TTC549 (cell line): ENCODE data around the gene KSR2.

Experiments used
- FAIRE-seq: peaks from 2 replicates; lab custom pipeline; 2012; peaks lifted over from hg19 to GRCh38; lab: Jason Lieb, UNC

The KSR2 gene

DNA sequence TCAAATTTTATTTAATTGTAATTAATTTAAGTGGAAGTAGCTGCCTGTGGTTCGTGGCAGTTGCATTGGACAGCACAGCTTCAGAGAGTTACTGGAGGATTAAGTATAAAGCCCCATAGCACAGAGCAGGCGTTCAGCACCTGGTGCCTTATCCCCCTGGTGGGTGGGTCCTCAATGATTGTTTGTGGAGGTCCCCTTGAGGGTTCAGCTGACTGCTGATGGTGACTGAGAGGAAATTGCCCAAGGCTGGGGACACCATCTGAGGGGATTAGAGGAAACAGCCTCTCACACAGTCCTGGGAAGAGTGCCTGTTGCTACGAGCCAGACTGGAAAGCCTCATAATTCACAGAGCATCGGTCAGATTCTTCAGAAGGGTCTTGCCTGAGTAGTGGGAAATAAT, 524.0 kb downstream of the KSR2 start:
- FAIRE-seq = no peak

DNA sequence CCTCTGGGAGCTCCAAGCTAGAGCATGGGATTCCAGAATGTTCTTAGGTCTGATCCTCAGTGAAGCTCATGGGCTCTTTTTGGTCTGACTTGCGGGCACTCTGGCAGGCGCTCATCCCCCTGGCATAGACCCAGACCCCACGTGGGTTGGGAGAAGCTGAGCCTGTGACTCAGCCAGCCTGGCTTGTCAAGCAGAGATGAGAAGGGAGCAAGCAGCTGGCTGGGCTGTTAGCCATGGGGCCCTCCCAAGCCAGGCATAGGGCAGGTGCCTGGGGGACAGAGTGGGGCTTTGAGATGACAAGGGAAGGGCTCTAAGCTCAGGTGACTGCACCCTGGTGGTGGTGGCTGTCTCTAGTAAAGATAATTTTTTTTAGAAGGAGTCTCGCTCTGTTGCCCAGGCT, 527.0 kb downstream of the KSR2 start:
- FAIRE-seq = no peak

- no peak for FAIRE-seq
These were observed 528.4 kb downstream of the KSR2 start for GRCh38 chr12:117440384-117440783.

- no peak for FAIRE-seq
These were observed 529.2 kb downstream of the KSR2 start for GRCh38 chr12:117439531-117440001.

DNA sequence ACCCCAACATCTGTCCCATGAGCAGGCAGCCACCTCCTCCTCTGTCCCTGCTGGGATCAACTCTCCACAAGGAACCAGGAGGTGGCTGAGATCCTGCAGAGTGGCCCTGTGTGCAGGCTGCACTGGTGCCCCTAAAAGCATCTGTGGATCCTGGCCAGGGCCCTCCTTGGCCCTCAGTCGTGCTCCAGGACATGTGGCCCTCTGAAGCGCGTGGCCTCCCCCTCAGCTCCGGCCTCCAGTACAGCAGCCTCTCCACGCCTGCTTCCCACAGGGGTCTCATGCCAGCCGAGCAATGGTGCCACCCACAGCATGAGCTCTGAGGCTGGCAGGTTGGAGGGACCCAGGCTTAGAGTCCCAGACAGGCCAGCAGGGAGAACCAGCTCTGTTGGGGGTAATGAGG, 530.0 kb downstream of the KSR2 start:
- no peak for FAIRE-seq

- no peak for FAIRE-seq
These were observed 531.1 kb downstream of the KSR2 start for GRCh38 chr12:117437516-117438255.

- no peak for FAIRE-seq
These were observed 534.9 kb downstream of the KSR2 start for GRCh38 chr12:117433878-117434277.

DNA sequence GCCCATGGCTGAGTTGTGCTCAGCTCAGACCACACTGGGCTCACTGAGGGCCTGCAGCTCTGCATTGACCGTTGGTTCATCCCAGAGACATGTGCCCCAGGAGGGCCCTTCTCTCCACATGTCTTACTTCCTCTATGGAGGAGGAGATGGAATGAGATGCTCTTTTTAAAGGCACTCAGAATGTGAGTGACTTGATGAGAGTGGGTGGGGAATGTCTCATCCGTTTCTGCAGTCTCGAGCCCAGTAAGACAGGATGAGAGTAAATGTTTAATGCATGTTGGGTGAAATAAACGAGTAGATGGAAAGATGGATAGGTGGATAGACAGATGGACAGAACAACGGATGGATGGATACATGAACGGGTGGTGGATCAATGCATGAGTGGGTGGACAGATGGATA, 538.5 kb downstream of the KSR2 start:
- FAIRE-seq = no peak

DNA sequence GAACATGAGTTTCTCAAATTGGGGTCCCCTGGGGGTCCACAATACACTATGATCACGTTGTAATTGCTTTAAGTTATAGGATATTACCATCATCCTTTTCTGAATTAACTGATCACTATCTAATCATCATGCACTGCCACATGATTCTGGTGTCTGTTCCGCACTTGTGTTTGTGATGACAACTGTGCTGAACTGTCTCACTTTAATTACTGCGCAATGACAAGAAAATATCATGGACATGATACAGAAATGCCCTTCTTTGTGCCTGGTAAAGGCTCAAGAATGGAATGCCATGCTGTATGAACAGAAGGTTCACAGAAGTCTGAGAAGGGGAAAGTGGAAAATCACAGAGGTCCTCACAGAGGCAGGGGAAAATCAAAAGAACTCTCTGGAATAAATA, 541.6 kb downstream of the KSR2 start:
- no peak for FAIRE-seq

GRCh38 chr12:117421987-117422386, 546.8 kb downstream of the KSR2 start:
- FAIRE-seq = no peak

GRCh38 chr12:117421068-117421752, 547.6 kb downstream of the KSR2 start:
- no peak for FAIRE-seq

DNA sequence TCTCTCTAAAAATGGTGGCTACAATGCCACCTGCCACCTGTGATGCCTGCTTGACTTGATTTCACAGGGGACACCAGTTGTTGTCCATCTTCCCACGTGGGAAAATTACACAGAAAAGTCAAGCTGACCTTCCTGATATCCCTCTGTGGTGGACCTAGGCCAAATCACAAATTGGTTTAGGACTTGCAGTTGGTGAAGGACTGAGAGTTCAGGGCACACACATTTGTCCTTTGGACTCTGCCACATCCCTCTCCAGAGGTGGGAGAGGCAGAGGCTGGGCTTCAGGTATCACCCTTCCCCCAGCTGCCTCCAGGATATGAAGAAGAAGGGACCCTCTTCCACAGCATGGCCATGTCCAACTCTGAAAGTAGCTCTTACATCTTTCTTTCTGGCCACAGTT, 551.8 kb downstream of the KSR2 start:
- FAIRE-seq = no peak

- FAIRE-seq = no peak
These were observed 556.2 kb downstream of the KSR2 start for GRCh38 chr12:117412465-117413188.

- no peak for FAIRE-seq
These were observed 559.5 kb downstream of the KSR2 start for GRCh38 chr12:117409286-117409685.

GRCh38 chr12:117408161-117408791, 560.5 kb downstream of the KSR2 start:
- FAIRE-seq = no peak

GRCh38 chr12:117404940-117405339, 563.9 kb downstream of the KSR2 start:
- no peak for FAIRE-seq

DNA sequence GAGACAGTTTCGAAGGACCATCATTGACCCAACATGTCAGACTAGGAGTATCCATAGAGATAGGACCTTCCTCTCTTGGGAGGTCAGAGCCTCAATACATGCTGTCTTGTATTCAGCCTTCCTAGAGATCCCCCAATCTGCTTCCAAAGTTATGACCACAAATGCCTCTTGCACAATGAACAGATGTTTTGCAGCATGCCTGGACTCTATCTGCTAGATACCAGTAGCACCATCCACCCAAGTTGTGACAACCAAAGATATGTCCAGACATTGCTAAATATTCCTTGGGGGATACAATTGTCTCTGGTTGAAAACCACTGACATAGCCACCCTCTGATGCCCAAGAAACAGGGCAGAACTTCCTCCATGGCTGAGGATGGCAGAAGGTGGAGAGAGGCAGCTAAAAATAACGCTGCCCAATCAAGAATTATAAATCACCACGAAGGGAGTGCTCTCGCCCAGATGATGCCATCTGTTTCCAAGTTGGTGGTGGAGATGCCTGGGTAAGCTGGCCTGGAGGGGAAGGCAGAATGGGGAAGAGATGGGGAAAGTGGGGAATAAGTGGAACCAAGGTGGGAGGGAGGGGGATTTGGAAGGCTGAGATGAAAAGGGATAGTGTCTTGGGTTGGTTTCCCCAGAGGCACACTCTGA, 564.5 kb downstream of the KSR2 start:
- FAIRE-seq = no peak

GRCh38 chr12:117403586-117404139, 565.1 kb downstream of the KSR2 start:
- FAIRE-seq = no peak
